Central memory CD8-positive, alpha-beta T cell (primary cell): ENCODE measurements around the gene BYSL.

Experiments used
- ATAC-seq: fragments of 150-1000 bp; cut with Tn5 transposase; replicated peaks from 2 replicates; pipeline ENCODE4 v1.10.0; 2022; ENCODE audit warnings: mild to moderate bottlenecking, moderate FRiP score, moderate number of reproducible peaks; ENCODE audit not compliant: poor library complexity, severe bottlenecking; ENCODE audit errors: extremely low read depth
- DNase-seq, 2 donors: peaks; one replicate each; pipeline ENCODE4 v3.0.0; 2021; ENCODE audit warnings: low spot score in 2 of 2
- H3K27ac Mint-ChIP-seq: one replicate; pipeline ENCODE4 v1.8.0; 2022; ENCODE audit warnings: low read depth, mild to moderate bottlenecking, moderate library complexity, mixed read lengths
- H3K27me3 Mint-ChIP-seq: one replicate; pipeline ENCODE4 v1.8.0; 2022; ENCODE audit warnings: mixed read lengths
- H3K36me3 Mint-ChIP-seq: one replicate; pipeline ENCODE4 v1.8.0; 2022; ENCODE audit warnings: mild to moderate bottlenecking, moderate library complexity, mixed read lengths; ENCODE audit not compliant: insufficient read depth
- H3K4me1 Mint-ChIP-seq: one replicate; pipeline ENCODE4 v1.8.0; 2022; ENCODE audit warnings: mixed read lengths
- H3K4me3 Mint-ChIP-seq: one replicate; pipeline ENCODE4 v1.8.0; 2022; ENCODE audit warnings: mild to moderate bottlenecking, moderate library complexity, mixed read lengths
- H3K9me3 Mint-ChIP-seq: one replicate; pipeline ENCODE4 v1.8.0; 2022; ENCODE audit warnings: mixed read lengths

The BYSL gene

GRCh38 chr6:41960028-41960427 is 38.7 kb downstream of the BYSL start:
- Mint-ChIP-seq H3K9me3 (no peaks in the 10 kb centered on the region), H3K27ac (no peak overlapping the region), H3K36me3 (peaks cover 27% of the 10 kb centered on the region), H3K4me3 (no peak overlapping the region), H3K4me1 (peaks cover 72% of the 10 kb centered on the region), H3K27me3 (no peaks in the 10 kb centered on the region)
- no peak for DNase-seq
- no peak for ATAC-seq

- H3K27ac Mint-ChIP-seq = peak overlapping the region; percentile 4
Measured at GRCh38 chr6:41963371-41963770, 42.1 kb downstream of the BYSL start.

GRCh38 chr6:41964201-41964887 is 43.0 kb downstream of the BYSL start:
- no peak for ATAC-seq
- Mint-ChIP-seq H3K4me1 (peaks cover 62% of the 10 kb centered on the region), H3K4me3 (no peak overlapping the region)

More at GRCh38 chr6:41963371-41963770, 42.1 kb downstream of the BYSL start:
- H3K27me3 Mint-ChIP-seq = no peaks in the 10 kb centered on the region
- peaks cover 71% of the 10 kb centered on the region for H3K4me1 Mint-ChIP-seq
- H3K4me3 Mint-ChIP-seq = no peak overlapping the region
- H3K36me3 Mint-ChIP-seq = peaks cover 15% of the 10 kb centered on the region
- ATAC-seq (no peak), DNase-seq (no peak)
- no peaks in the 10 kb centered on the region for H3K9me3 Mint-ChIP-seq

GRCh38 chr6:41965429-41966213 is 44.3 kb downstream of the BYSL start:
- Mint-ChIP-seq H3K9me3 (no peaks in the 10 kb centered on the region), H3K27ac (no peak overlapping the region), H3K4me1 (peaks cover 57% of the 10 kb centered on the region), H3K36me3 (peaks cover 15% of the 10 kb centered on the region), H3K4me3 (no peak overlapping the region), H3K27me3 (no peaks in the 10 kb centered on the region)
- ATAC-seq (no peak), DNase-seq (no peak)

More at GRCh38 chr6:41964201-41964887, 43.0 kb downstream of the BYSL start:
- DNase-seq = no peak
- no peaks in the 10 kb centered on the region for H3K9me3 Mint-ChIP-seq
- peaks cover 10% of the 10 kb centered on the region for H3K36me3 Mint-ChIP-seq
- no peaks in the 10 kb centered on the region for H3K27me3 Mint-ChIP-seq
- H3K27ac Mint-ChIP-seq = peak overlapping the region; percentile 4

- ATAC-seq (no peak), DNase-seq (no peak)
- Mint-ChIP-seq H3K4me1 (peaks cover 59% of the 10 kb centered on the region), H3K36me3 (peaks cover 19% of the 10 kb centered on the region), H3K27me3 (no peaks in the 10 kb centered on the region), H3K9me3 (no peaks in the 10 kb centered on the region), H3K4me3 (no peak overlapping the region), H3K27ac (no peak overlapping the region)
Measured at GRCh38 chr6:41966214-41966920, 45.1 kb downstream of the BYSL start.

- ATAC-seq (no peak), DNase-seq (no peak)
- Mint-ChIP-seq H3K4me3 (no peak overlapping the region), H3K9me3 (no peaks in the 10 kb centered on the region), H3K27me3 (no peaks in the 10 kb centered on the region), H3K36me3 (peaks cover 16% of the 10 kb centered on the region), H3K27ac (no peak overlapping the region), H3K4me1 (peaks cover 54% of the 10 kb centered on the region)
Measured at GRCh38 chr6:41966961-41967311, 45.6 kb downstream of the BYSL start.

- ATAC-seq = no peak
Measured at GRCh38 chr6:41967312-41968287, 46.3 kb downstream of the BYSL start.

GRCh38 chr6:41970436-41970846 is 49.1 kb downstream of the BYSL start:
- H3K4me1 Mint-ChIP-seq = peaks cover 44% of the 10 kb centered on the region
- ATAC-seq = peak; percentile 66
- no peak for DNase-seq

More at GRCh38 chr6:41967312-41968287, 46.3 kb downstream of the BYSL start:
- H3K36me3 Mint-ChIP-seq = peaks cover 16% of the 10 kb centered on the region
- H3K9me3 Mint-ChIP-seq = no peaks in the 10 kb centered on the region
- no peak for DNase-seq
- H3K27ac Mint-ChIP-seq = peak overlapping the region; percentile 13
- H3K4me1 Mint-ChIP-seq = peaks cover 57% of the 10 kb centered on the region
- no peaks in the 10 kb centered on the region for H3K27me3 Mint-ChIP-seq
- no peak overlapping the region for H3K4me3 Mint-ChIP-seq

GRCh38 chr6:41972826-41973225 is 51.5 kb downstream of the BYSL start:
- ATAC-seq (no peak), DNase-seq (no peak)
- H3K27me3 Mint-ChIP-seq = no peaks in the 10 kb centered on the region
- H3K4me1 Mint-ChIP-seq = peaks cover 47% of the 10 kb centered on the region
- H3K4me3 Mint-ChIP-seq = no peak overlapping the region
- peaks cover 18% of the 10 kb centered on the region for H3K36me3 Mint-ChIP-seq
- H3K9me3 Mint-ChIP-seq = no peaks in the 10 kb centered on the region
- H3K27ac Mint-ChIP-seq = peak overlapping the region; percentile 62

More at GRCh38 chr6:41970436-41970846, 49.1 kb downstream of the BYSL start:
- Mint-ChIP-seq H3K27me3 (no peaks in the 10 kb centered on the region), H3K36me3 (peaks cover 13% of the 10 kb centered on the region), H3K27ac (peak overlapping the region; percentile 80), H3K9me3 (no peaks in the 10 kb centered on the region), H3K4me3 (peak overlapping the region; percentile 9)

- DNase-seq (no peak), ATAC-seq (no peak)
- Mint-ChIP-seq H3K4me1 (peaks cover 46% of the 10 kb centered on the region), H3K4me3 (no peak overlapping the region), H3K9me3 (no peaks in the 10 kb centered on the region), H3K36me3 (peaks cover 26% of the 10 kb centered on the region), H3K27ac (no peak overlapping the region), H3K27me3 (no peaks in the 10 kb centered on the region)
Measured at GRCh38 chr6:41974281-41974825, 53.1 kb downstream of the BYSL start.

GRCh38 chr6:41975276-41975675 is 54.0 kb downstream of the BYSL start:
- DNase-seq (no peak), ATAC-seq (no peak)
- Mint-ChIP-seq H3K9me3 (no peaks in the 10 kb centered on the region), H3K27ac (peak overlapping the region; percentile 86), H3K27me3 (no peaks in the 10 kb centered on the region), H3K4me3 (peak overlapping the region; percentile 32), H3K4me1 (peaks cover 52% of the 10 kb centered on the region), H3K36me3 (peaks cover 26% of the 10 kb centered on the region)
